WERI-Rb-1 (cell line): ENCODE measurements around the gene PPM1L.

Experiments
- DNase-seq: peaks from one replicate; pipeline ENCODE4 v3.0.0-alpha.2; 2020
- H3K27ac ChIP-seq: fragments of 250-450 bp; sonication (Bioruptor Pico); 2 replicates; pipeline ENCODE4 v1.5.1; 2020; ENCODE audit warnings: mild to moderate bottlenecking, moderate library complexity
- H3K27me3 ChIP-seq: fragments of 250-450 bp; sonication (Bioruptor Pico); 2 replicates; pipeline ENCODE4 v1.5.1; 2021; ENCODE audit warnings: mild to moderate bottlenecking, low read depth, moderate library complexity; ENCODE audit not compliant: insufficient read depth, severe bottlenecking
- H3K36me3 ChIP-seq: fragments of 250-450 bp; sonication (Bioruptor Pico); 2 replicates; pipeline ENCODE4 v1.5.1; 2020; ENCODE audit warnings: mild to moderate bottlenecking, moderate library complexity
- H3K4me3 ChIP-seq: 2 replicates; pipeline ENCODE4 v1.5.1; 2011; ENCODE audit warnings: low read depth, mild to moderate bottlenecking, control low read depth, low read length
- H3K9me3 ChIP-seq: fragments of 250-450 bp; sonication (Bioruptor Pico); 2 replicates; pipeline ENCODE4 v1.5.1; 2021; ENCODE audit warnings: mild to moderate bottlenecking, moderate library complexity; ENCODE audit not compliant: severe bottlenecking
- TF ChIP-seq, protein P1 (sequence below): IDR thresholded peaks from 2 replicates; pipeline ENCODE4 v1.5.1; 2011; ENCODE audit warnings: low read depth, mild to moderate bottlenecking, control low read depth, inconsistent platforms, low read length

Gene PPM1L

DNA sequence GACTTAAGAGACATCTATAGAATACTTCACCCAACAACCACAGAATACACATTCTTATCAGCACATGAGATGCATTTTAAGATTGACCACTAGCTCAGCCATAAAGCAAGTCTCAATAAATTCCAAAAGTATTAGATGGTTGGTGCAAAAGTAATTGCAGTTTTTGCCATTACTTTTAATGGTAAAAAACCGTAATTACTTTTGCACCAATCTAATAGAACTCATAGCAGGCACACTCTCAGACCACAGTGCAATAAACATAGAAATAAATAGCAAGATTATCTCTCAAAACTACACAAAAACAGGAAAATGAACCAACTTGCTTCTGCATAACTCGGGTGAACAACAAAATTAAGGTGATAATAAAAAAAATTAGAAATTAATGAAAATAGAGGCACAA lies 33.7 kb upstream of the PPM1L start:
- H3K27ac ChIP-seq, result no peak overlapping the region
- TF ChIP-seq, protein P1, sequence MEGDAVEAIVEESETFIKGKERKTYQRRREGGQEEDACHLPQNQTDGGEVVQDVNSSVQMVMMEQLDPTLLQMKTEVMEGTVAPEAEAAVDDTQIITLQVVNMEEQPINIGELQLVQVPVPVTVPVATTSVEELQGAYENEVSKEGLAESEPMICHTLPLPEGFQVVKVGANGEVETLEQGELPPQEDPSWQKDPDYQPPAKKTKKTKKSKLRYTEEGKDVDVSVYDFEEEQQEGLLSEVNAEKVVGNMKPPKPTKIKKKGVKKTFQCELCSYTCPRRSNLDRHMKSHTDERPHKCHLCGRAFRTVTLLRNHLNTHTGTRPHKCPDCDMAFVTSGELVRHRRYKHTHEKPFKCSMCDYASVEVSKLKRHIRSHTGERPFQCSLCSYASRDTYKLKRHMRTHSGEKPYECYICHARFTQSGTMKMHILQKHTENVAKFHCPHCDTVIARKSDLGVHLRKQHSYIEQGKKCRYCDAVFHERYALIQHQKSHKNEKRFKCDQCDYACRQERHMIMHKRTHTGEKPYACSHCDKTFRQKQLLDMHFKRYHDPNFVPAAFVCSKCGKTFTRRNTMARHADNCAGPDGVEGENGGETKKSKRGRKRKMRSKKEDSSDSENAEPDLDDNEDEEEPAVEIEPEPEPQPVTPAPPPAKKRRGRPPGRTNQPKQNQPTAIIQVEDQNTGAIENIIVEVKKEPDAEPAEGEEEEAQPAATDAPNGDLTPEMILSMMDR, result no peak
- H3K27me3 ChIP-seq, result no peaks in the 10 kb centered on the region
- no peaks in the 10 kb centered on the region for H3K9me3 ChIP-seq
- no peak for DNase-seq
- H3K36me3 ChIP-seq, result no peaks in the 10 kb centered on the region
- no peak overlapping the region for H3K4me3 ChIP-seq

- TF ChIP-seq, protein P1, result no peak
- Histone ChIP-seq H3K27me3 (no peaks in the 10 kb centered on the region), H3K27ac (no peak overlapping the region), H3K4me3 (no peak overlapping the region), H3K36me3 (no peaks in the 10 kb centered on the region), H3K9me3 (no peaks in the 10 kb centered on the region)
- DNase-seq, result no peak
Measured at GRCh38 chr3:160725338-160725737, 30.7 kb upstream of the PPM1L start.

- no peak overlapping the region for H3K4me3 ChIP-seq
Measured at GRCh38 chr3:160735826-160736225, 20.2 kb upstream of the PPM1L start.

GRCh38 chr3:160738048-160738447 lies 18.0 kb upstream of the PPM1L start:
- Histone ChIP-seq H3K27ac (no peak overlapping the region), H3K9me3 (no peaks in the 10 kb centered on the region), H3K4me3 (no peak overlapping the region), H3K27me3 (no peaks in the 10 kb centered on the region), H3K36me3 (no peaks in the 10 kb centered on the region)
- DNase-seq, result no peak
- TF ChIP-seq, protein P1, result no peak

More at GRCh38 chr3:160735826-160736225, 20.2 kb upstream of the PPM1L start:
- no peaks in the 10 kb centered on the region for H3K27me3 ChIP-seq
- no peaks in the 10 kb centered on the region for H3K9me3 ChIP-seq
- TF ChIP-seq, protein P1, result no peak
- H3K27ac ChIP-seq, result no peak overlapping the region
- DNase-seq, result no peak
- no peaks in the 10 kb centered on the region for H3K36me3 ChIP-seq

- TF ChIP-seq, protein P1, result no peak
- no peak for DNase-seq
- Histone ChIP-seq H3K4me3 (no peak overlapping the region), H3K36me3 (no peaks in the 10 kb centered on the region), H3K27me3 (no peaks in the 10 kb centered on the region), H3K27ac (no peak overlapping the region), H3K9me3 (no peaks in the 10 kb centered on the region)
Measured at GRCh38 chr3:160739079-160739478, 17.0 kb upstream of the PPM1L start.

DNA sequence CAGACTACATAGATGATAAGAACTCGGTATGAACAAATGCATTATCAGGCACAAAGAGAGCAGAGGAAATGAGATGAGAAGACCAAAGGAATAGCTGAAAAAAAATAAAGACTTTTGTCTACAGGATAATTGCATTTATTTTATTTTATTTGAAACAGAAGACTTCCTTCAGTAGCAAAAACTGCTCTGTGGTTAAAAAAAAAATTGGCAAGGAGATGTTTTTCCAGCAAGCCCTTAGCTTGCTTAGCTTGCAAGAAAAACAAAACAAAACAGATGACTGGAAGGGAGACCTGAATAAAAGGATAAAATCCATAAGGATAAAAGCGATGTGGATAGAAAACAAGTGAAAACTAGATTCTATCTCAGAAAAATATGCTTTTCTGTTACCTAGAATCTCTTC lies 9.1 kb upstream of the PPM1L start:
- no peaks in the 10 kb centered on the region for H3K36me3 ChIP-seq
- H3K4me3 ChIP-seq, result no peak overlapping the region
- TF ChIP-seq, protein P1, result no peak
- no peak for DNase-seq
- H3K9me3 ChIP-seq, result no peaks in the 10 kb centered on the region
- no peak overlapping the region for H3K27ac ChIP-seq
- H3K27me3 ChIP-seq, result no peaks in the 10 kb centered on the region
